T-cell (primary cell): Measurements from ENCODE around the gene MPDU1. TPM values are rescaled to one million over a fixed set of nuclear protein-coding genes. Genes with fewer than 3 reads are reported as not detected.

Experiments
- ATAC-seq, 4 experiments: fragments of 200-7000 bp in 3 of 4; fragments of 150-1000 bp in 1 of 4; cut with Tn5 transposase; replicated peaks in 1 of 4; 1 replicate in 3 of 4; 2 replicates in 1 of 4; pipeline ENCODE4 v1.10.0; 2021; ENCODE audit warnings: moderate library complexity in 3 of 4, mild to moderate bottlenecking in 2 of 4, moderate number of reproducible peaks in 1 of 4
- CTCF ChIA-PET, 2 donors: fragments of 300-600 bp; sonication (Branson Sonifier 250); formaldehyde crosslinking; loops; one replicate each; lab custom pipeline; 2022; ENCODE audit warnings: antibody characterized with exemption in 2 of 2; lab: Charles Lee
- POLR2A ChIA-PET, 2 donors: fragments of 300-600 bp; sonication (Branson Sonifier 250); formaldehyde crosslinking; loops; one replicate each; lab custom pipeline; 2022; ENCODE audit warnings: antibody characterized with exemption in 2 of 2; lab: Charles Lee
- DNase-seq, 35 experiments: peaks; one replicate each; pipeline versions ENCODE4 v3.0.0 to v3.0.0-alpha.2; 2013 to 2023
- H3K27ac ChIP-seq: one replicate; pipeline ENCODE4 v1.5.1; 2013; ENCODE audit warnings: low read length
- H3K27me3 ChIP-seq, 2 experiments: replicated peaks in 1 of 2; 1 replicate in 1 of 2; 2 replicates in 1 of 2; pipeline versions ENCODE4 v1.6.1 to v1.7.0; 2013; ENCODE audit warnings: low read length in 1 of 2, mixed read lengths in 1 of 2; ENCODE audit not compliant: control insufficient read depth in 2 of 2, insufficient read depth in 2 of 2; ENCODE audit errors: extremely low read depth in 1 of 2
- H3K36me3 ChIP-seq, 2 donors: 1 replicate in 1 of 2; 2 replicates in 1 of 2; pipeline versions ENCODE4 v1.6.1 to v1.7.0; 2013; ENCODE audit warnings: low read length in 1 of 2; ENCODE audit not compliant: control insufficient read depth in 2 of 2, insufficient read depth in 1 of 2; ENCODE audit errors: extremely low read depth in 1 of 2
- H3K4me1 ChIP-seq, 2 experiments: 1 replicate in 1 of 2; 2 replicates in 1 of 2; pipeline versions ENCODE4 v1.6.1 to v1.7.0; 2013; ENCODE audit warnings: low read length in 2 of 2, mixed read lengths in 1 of 2; ENCODE audit not compliant: insufficient read depth in 2 of 2, control insufficient read depth in 1 of 2; ENCODE audit errors: extremely low read depth in 1 of 2
- H3K4me3 ChIP-seq, 2 donors: 1 replicate in 1 of 2; 2 replicates in 1 of 2; pipeline versions ENCODE4 v1.5.1 to v1.7.0; 2013; ENCODE audit warnings: mild to moderate bottlenecking in 2 of 2, low read length in 1 of 2, moderate library complexity in 1 of 2; ENCODE audit not compliant: control insufficient read depth in 1 of 2; ENCODE audit errors: extremely low read depth in 1 of 2
- H3K9me3 ChIP-seq: 2 replicates; pipeline ENCODE4 v1.7.0; 2013
- H3K27ac Mint-ChIP-seq, 2 donors: one replicate each; pipeline ENCODE4 v1.8.0; 2020 to 2021; ENCODE audit warnings: mild to moderate bottlenecking in 2 of 2, mixed read lengths in 2 of 2
- H3K27me3 Mint-ChIP-seq, 2 donors: one replicate each; pipeline ENCODE4 v1.8.0; 2021 to 2022; ENCODE audit warnings: mixed read lengths in 2 of 2
- H3K36me3 Mint-ChIP-seq: one replicate; pipeline ENCODE4 v1.8.0; 2021; ENCODE audit warnings: mixed read lengths
- H3K4me1 Mint-ChIP-seq, 3 donors: one replicate each; pipeline ENCODE4 v1.8.0; 2020 to 2022; ENCODE audit warnings: mixed read lengths in 3 of 3, mild to moderate bottlenecking in 1 of 3
- H3K4me3 Mint-ChIP-seq, 3 donors: one replicate each; pipeline ENCODE4 v1.8.0; 2020 to 2022; ENCODE audit warnings: mild to moderate bottlenecking in 3 of 3, mixed read lengths in 3 of 3, moderate library complexity in 3 of 3
- H3K9me3 Mint-ChIP-seq, 3 donors: one replicate each; pipeline ENCODE4 v1.8.0; 2020 to 2022; ENCODE audit warnings: mixed read lengths in 3 of 3
- WGBS: methylation state at CpG from one replicate; pipeline ENCODE4 v1.1.5; 2013; ENCODE audit warnings: missing lambda C conversion rate; ENCODE audit not compliant: insufficient coverage; 5-methylcytosine and 5-hydroxymethylcytosine counted together
- total RNA-seq, 35 experiments: library from RNA in 6 of 35; stranded (reverse) in 6 of 35; fragments of 120-200 nt in 1 of 35; gene quantifications; one replicate each; pipeline versions ENCODE4 v1.2.1 to v1.2.4 and lab custom pipeline; 2013 to 2026

Gene MPDU1
- total RNA-seq, 5 donors from 2014 or later (not counting 1 experiment from before 2014, with no cell fraction given): 27.0 to 31.4 (median 28.6) TPM

- Mint-ChIP-seq H3K27ac (peak within 1 kb of the TSS; percentile 96 to 97), H3K36me3 (peaks cover 5% of the 10 kb centered on the region), H3K27me3 (no peaks in the 10 kb centered on the region), H3K9me3 (no peaks in the 10 kb centered on the region), H3K4me3 (peak within 1 kb of the TSS; percentile 84 to 90 (median 89)), H3K4me1 (peaks cover 48 to 61% (median 56%) of the 10 kb centered on the region in 3 donors)
- DNase-seq (peak in 27 of 35 experiments; percentile 7 to 68 (median 36)), ATAC-seq (peak; percentile 20 to 72 (median 66))
- ChIA-PET POLR2A (interaction anchor here in 1 of 2 donors (0.7 kb wide), 1 partner anchor 34 kb away, joined by 3 read pairs; no protein-coding TSS in a partner anchor), CTCF (interaction anchor here in 1 of 2 donors (0.6 to 1.0 kb wide), 5 partner anchors 21 to 206 kb away, joined by 3 to 10 read pairs (median 4); no protein-coding TSS in a partner anchor)
- Histone ChIP-seq H3K27ac (peak within 1 kb of the TSS; percentile 71), H3K36me3 (peaks cover 6 to 8% of the 10 kb centered on the region in 2 donors), H3K9me3 (no peaks in the 10 kb centered on the region), H3K27me3 (no peaks in the 10 kb centered on the region), H3K4me1 (peaks cover 29 to 62% of the 10 kb centered on the region in 2 experiments), H3K4me3 (peak within 1 kb of the TSS; percentile 81 to 84)
- under 1% methylated on average over 45 of the region's 65 CpGs for WGBS
Measured at GRCh38 chr17:7548585-7549400, 34.9 kb upstream of the MPDU1 start, which contains the start of gene TNFSF12. Gene TNFSF12, plus strand, starts transcription at chr17:7549058. Its CDS starts 96 bp downstream, at chr17:7549154.

- peak in 26 of 35 experiments; percentile 8 to 58 (median 34) for DNase-seq
- peak overlapping the region; percentile 71 for H3K27ac ChIP-seq
- 6% methylated on average over 17 of the region's 20 CpGs for WGBS
- H3K27ac Mint-ChIP-seq: peak overlapping the region; percentile 92
- H3K27me3 ChIP-seq: no peaks in the 10 kb centered on the region
- ChIA-PET CTCF (interaction anchor here in 1 of 2 donors (0.7 to 0.9 kb wide), 2 partner anchors 12 to 22 kb away, joined by 4 to 5 read pairs; partner anchors contain the start of gene SENP3), POLR2A (interaction anchor here (0.5 to 0.7 kb wide), 2 partner anchors 28 to 34 kb away, joined by 3 to 5 read pairs; no protein-coding TSS in a partner anchor)
- no peaks in the 10 kb centered on the region for H3K9me3 ChIP-seq
- peaks cover 51 to 67% (median 59%) of the 10 kb centered on the region in 3 donors for H3K4me1 Mint-ChIP-seq
- H3K4me1 ChIP-seq: peaks cover 32 to 69% of the 10 kb centered on the region in 2 experiments
- no peaks in the 10 kb centered on the region for H3K27me3 Mint-ChIP-seq
- peak; percentile 43 to 58 (median 51) for ATAC-seq
- H3K36me3 Mint-ChIP-seq: peaks cover 8% of the 10 kb centered on the region
- peak overlapping the region; percentile 59 to 81 for H3K4me3 ChIP-seq
- peak overlapping the region; percentile 84 to 90 (median 89) for H3K4me3 Mint-ChIP-seq
- H3K36me3 ChIP-seq: peaks cover 6 to 8% of the 10 kb centered on the region in 2 donors
- H3K9me3 Mint-ChIP-seq: no peaks in the 10 kb centered on the region
Measured at GRCh38 chr17:7549401-7550055, 34.1 kb upstream of the MPDU1 start.

GRCh38 chr17:7550344-7550743 is 33.3 kb upstream of the MPDU1 start:
- peaks cover 32 to 77% of the 10 kb centered on the region in 2 experiments for H3K4me1 ChIP-seq
- Mint-ChIP-seq H3K27ac (peak overlapping the region; percentile 92), H3K4me1 (peaks cover 56 to 75% (median 65%) of the 10 kb centered on the region in 3 donors), H3K4me3 (peak overlapping the region; percentile 84 to 90 (median 89)), H3K36me3 (peaks cover 13% of the 10 kb centered on the region), H3K27me3 (no peaks in the 10 kb centered on the region), H3K9me3 (no peaks in the 10 kb centered on the region)
- DNase-seq (no peak), ATAC-seq (no peak)
- CTCF ChIA-PET: interaction anchor here in 1 of 2 donors (0.9 kb wide), 1 partner anchor 11 kb away, joined by 4 read pairs; the partner anchor contains the start of gene SENP3
- peak overlapping the region; percentile 71 for H3K27ac ChIP-seq
- H3K9me3 ChIP-seq: no peaks in the 10 kb centered on the region
- 79% methylated on average over 3 of the region's 6 CpGs for WGBS
- H3K36me3 ChIP-seq: peaks cover 6 to 8% of the 10 kb centered on the region in 2 donors
- no peaks in the 10 kb centered on the region for H3K27me3 ChIP-seq
- POLR2A ChIA-PET: no interaction called here
- peak overlapping the region in 1 of 2 donors; percentile 59 for H3K4me3 ChIP-seq

GRCh38 chr17:7551396-7551795 is 32.3 kb upstream of the MPDU1 start:
- H3K9me3 ChIP-seq: no peaks in the 10 kb centered on the region
- DNase-seq: no peak
- no peak for ATAC-seq
- WGBS: 11% methylated on average over 1 of the region's 4 CpGs
- H3K27me3 ChIP-seq: no peaks in the 10 kb centered on the region
- H3K4me1 ChIP-seq: peaks cover 32 to 80% of the 10 kb centered on the region in 2 experiments
- no peaks in the 10 kb centered on the region for H3K9me3 Mint-ChIP-seq
- peaks cover 18% of the 10 kb centered on the region for H3K36me3 Mint-ChIP-seq
- peak overlapping the region; percentile 92 for H3K27ac Mint-ChIP-seq
- H3K27ac ChIP-seq: peak overlapping the region; percentile 32
- peaks cover 6 to 8% of the 10 kb centered on the region in 2 donors for H3K36me3 ChIP-seq
- no peak overlapping the region for H3K4me3 ChIP-seq
- POLR2A ChIA-PET: no interaction called here
- no peaks in the 10 kb centered on the region for H3K27me3 Mint-ChIP-seq
- H3K4me1 Mint-ChIP-seq: peaks cover 60 to 86% (median 70%) of the 10 kb centered on the region in 3 donors
- CTCF ChIA-PET: interaction anchor here in 1 of 2 donors (1.6 kb wide), 1 partner anchor 9 kb away, joined by 7 read pairs; no protein-coding TSS in a partner anchor
- peak overlapping the region in 2 of 3 donors; percentile 47 to 89 for H3K4me3 Mint-ChIP-seq

GRCh38 chr17:7552621-7553051 is 31.0 kb upstream of the MPDU1 start:
- ATAC-seq (peak; percentile 64 to 82 (median 67)), DNase-seq (peak in 18 of 35 experiments; percentile 8 to 68 (median 35))
- Histone ChIP-seq H3K36me3 (peaks cover 6 to 17% of the 10 kb centered on the region in 2 donors), H3K4me3 (no peak overlapping the region), H3K27ac (peak overlapping the region; percentile 65), H3K27me3 (no peaks in the 10 kb centered on the region), H3K9me3 (no peaks in the 10 kb centered on the region), H3K4me1 (peaks cover 34 to 80% of the 10 kb centered on the region in 2 experiments)
- CTCF ChIA-PET: interaction anchor here (0.6 to 1.6 kb wide), 4 partner anchors 8 to 117 kb away, joined by 3 to 7 read pairs (median 4); partner anchors contain the start of gene TMEM102 (in 1 of the 2)
- 16% methylated on average over 6 of the region's 6 CpGs for WGBS
- POLR2A ChIA-PET: interaction anchor here (0.6 to 0.7 kb wide), 3 partner anchors 12 to 61 kb away, joined by 4 to 9 read pairs (median 5); no protein-coding TSS in a partner anchor
- Mint-ChIP-seq H3K27ac (peak overlapping the region; percentile 92), H3K36me3 (peaks cover 21% of the 10 kb centered on the region), H3K4me3 (peak overlapping the region; percentile 7 to 89 (median 67)), H3K4me1 (peaks cover 64 to 89% (median 71%) of the 10 kb centered on the region in 3 donors), H3K27me3 (no peaks in the 10 kb centered on the region), H3K9me3 (no peaks in the 10 kb centered on the region)
